ENCODE data around the gene PNRC1. TPM values are rescaled to one million over a fixed set of nuclear protein-coding genes. Genes with fewer than 3 reads are reported as not detected.

Gene PNRC1
- total and polyA plus RNA-seq, 2 of the 4 experiments (the other 2 are of a cell fraction): 6.5 to 8.1 TPM

DNA sequence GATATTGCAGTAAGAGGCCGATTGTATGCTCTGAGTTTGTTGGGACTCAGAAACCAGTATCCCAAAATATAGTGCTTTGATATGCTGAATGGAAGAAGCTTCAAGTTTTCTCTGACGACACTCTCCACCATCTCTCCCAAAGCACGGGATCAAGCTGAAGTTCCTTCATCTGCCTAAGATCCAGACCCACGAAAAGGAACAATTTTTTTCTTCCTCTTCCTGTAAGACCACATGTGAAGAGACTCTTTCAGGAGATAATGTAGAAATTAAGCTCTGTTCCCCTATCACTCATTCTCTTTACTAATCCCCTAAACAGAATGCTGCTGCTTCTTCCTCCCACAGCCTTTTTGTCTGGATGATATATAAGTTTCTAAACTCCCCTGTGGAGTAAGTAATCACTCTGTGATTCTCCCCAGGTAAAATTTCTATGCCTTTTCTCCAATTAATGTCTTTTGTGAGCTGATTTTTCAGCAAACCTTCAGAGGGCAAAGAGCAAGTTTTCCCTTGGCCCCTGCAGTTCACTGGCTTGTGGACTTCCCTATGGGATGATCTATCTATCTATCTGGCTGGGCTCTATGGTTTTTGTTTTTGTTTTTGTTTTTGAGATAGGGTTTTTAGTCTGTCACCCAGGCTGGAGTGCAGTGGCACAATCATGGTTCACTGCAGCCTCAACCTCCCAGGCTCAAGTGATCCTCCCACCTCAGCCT, 13.5 kb upstream of the PNRC1 start:
- TF ChIP-seq MXI1 (IDR thresholded peaks at IDR 0.05; ENCODE audit: borderline replicate concordance, low read depth, low read length) (no peak), FOS (IDR thresholded peaks at IDR 0.05; ENCODE audit: low read depth, low read length) (no peak), NFE2L2 (IDR thresholded peaks at IDR 0.05; ENCODE audit: low read depth, low read length) (no peak), POLR2A (IDR thresholded peaks at IDR 0.05; ENCODE audit: low read depth, low read length) (no peak), CEBPB (IDR thresholded peaks at IDR 0.05; ENCODE audit: low read depth, low read length) (no peak), CHD1 (IDR thresholded peaks at IDR 0.05; ENCODE audit: low read depth, low read length) (no peak), BHLHE40 (IDR thresholded peaks at IDR 0.05; ENCODE audit: low read depth, low read length) (no peak), RAD21 (IDR thresholded peaks at IDR 0.05; ENCODE audit: low read length) (no peak), RFX5 (IDR thresholded peaks at IDR 0.05; ENCODE audit: low read depth, low read length) (no peak), MAZ (IDR thresholded peaks at IDR 0.05; ENCODE audit: borderline replicate concordance, low read depth, low read length) (no peak), SMC3 (IDR thresholded peaks at IDR 0.05; ENCODE audit: low read depth, low read length) (no peak)
- TF ChIP-seq, protein P1, sequence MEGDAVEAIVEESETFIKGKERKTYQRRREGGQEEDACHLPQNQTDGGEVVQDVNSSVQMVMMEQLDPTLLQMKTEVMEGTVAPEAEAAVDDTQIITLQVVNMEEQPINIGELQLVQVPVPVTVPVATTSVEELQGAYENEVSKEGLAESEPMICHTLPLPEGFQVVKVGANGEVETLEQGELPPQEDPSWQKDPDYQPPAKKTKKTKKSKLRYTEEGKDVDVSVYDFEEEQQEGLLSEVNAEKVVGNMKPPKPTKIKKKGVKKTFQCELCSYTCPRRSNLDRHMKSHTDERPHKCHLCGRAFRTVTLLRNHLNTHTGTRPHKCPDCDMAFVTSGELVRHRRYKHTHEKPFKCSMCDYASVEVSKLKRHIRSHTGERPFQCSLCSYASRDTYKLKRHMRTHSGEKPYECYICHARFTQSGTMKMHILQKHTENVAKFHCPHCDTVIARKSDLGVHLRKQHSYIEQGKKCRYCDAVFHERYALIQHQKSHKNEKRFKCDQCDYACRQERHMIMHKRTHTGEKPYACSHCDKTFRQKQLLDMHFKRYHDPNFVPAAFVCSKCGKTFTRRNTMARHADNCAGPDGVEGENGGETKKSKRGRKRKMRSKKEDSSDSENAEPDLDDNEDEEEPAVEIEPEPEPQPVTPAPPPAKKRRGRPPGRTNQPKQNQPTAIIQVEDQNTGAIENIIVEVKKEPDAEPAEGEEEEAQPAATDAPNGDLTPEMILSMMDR (conservative IDR thresholded peaks at IDR 0.05; ENCODE audit: low read depth, low read length): no peak
- TF ChIP-seq, protein P2, sequence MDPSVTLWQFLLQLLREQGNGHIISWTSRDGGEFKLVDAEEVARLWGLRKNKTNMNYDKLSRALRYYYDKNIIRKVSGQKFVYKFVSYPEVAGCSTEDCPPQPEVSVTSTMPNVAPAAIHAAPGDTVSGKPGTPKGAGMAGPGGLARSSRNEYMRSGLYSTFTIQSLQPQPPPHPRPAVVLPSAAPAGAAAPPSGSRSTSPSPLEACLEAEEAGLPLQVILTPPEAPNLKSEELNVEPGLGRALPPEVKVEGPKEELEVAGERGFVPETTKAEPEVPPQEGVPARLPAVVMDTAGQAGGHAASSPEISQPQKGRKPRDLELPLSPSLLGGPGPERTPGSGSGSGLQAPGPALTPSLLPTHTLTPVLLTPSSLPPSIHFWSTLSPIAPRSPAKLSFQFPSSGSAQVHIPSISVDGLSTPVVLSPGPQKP (IDR thresholded peaks at IDR 0.05; ENCODE audit: borderline replicate concordance, low read depth, low read length): no peak
- TF ChIP-seq, protein P3, sequence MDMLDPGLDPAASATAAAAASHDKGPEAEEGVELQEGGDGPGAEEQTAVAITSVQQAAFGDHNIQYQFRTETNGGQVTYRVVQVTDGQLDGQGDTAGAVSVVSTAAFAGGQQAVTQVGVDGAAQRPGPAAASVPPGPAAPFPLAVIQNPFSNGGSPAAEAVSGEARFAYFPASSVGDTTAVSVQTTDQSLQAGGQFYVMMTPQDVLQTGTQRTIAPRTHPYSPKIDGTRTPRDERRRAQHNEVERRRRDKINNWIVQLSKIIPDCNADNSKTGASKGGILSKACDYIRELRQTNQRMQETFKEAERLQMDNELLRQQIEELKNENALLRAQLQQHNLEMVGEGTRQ (IDR thresholded peaks at IDR 0.05; ENCODE audit: low read depth, low read length): no peak
- ATAC-seq (ENCODE audit: low read depth) (no peak), DNase-seq (no peak)
- H3K4ac ChIP-seq (ENCODE audit: low read depth, low read length): no peak overlapping the region
- intact Hi-C loops (cut with micrococcal nuclease): no loop called here
- peaks cover 5% of the 10 kb centered on the region; the same call in 1 of the 2 replicates for H3K27me3 ChIP-seq (ENCODE audit: control insufficient read depth, insufficient read depth, low read length)
- H2AFZ ChIP-seq (replicated peaks; ENCODE audit: low read length, poor library complexity): no peak overlapping the region
- dilution Hi-C loops (cut with HindIII; ENCODE audit: low sequenced_read_pairs, unreplicated experiment): no loop called here
- WGBS, 2 experiments (ENCODE audit: extremely low coverage in 2 of 2, insufficient read length in 1 of 2): no CpG with 5 or more reads among the region's 4 CpGs
- no peak overlapping the region for H4K5ac ChIP-seq (ENCODE audit: low read depth, low read length)
- in situ Hi-C loops (cut with MboI; ENCODE audit: low sequenced_read_pairs): no loop called here
- no peaks in the 10 kb centered on the region for H3K9me3 ChIP-seq (ENCODE audit: control insufficient read depth, insufficient read depth, low read length)
- H3K56ac ChIP-seq (ENCODE audit: extremely low read depth, insufficient read depth, low read length): no peak overlapping the region
- H3K27ac ChIP-seq (ENCODE audit: insufficient read depth, low read length): no peak overlapping the region
- H4K91ac ChIP-seq (ENCODE audit: insufficient read depth, low read depth, low read length): no peak overlapping the region
- H2BK20ac ChIP-seq (ENCODE audit: low read depth, low read length): no peak overlapping the region
- no peak overlapping the region for H2AK9ac ChIP-seq (replicated peaks; ENCODE audit: low read depth, low read length, poor library complexity)
- H3K4me3 ChIP-seq (ENCODE audit: insufficient read depth, low read depth, low read length): no peak overlapping the region
- no peak overlapping the region for H4K8ac ChIP-seq (ENCODE audit: low read depth in 2 of 2, low read length in 2 of 2)
- no peak overlapping the region for H2BK15ac ChIP-seq (ENCODE audit: low read depth, low read length)
- no peak overlapping the region for H2BK120ac ChIP-seq (ENCODE audit: low read depth, low read length)
- no peak overlapping the region for H3K14ac ChIP-seq (replicated peaks; ENCODE audit: low read depth, low read length)
- POLR2A ChIA-PET (ENCODE audit: unreplicated experiment): no interaction called here
- no peak overlapping the region for H2AK5ac ChIP-seq (ENCODE audit: low read depth, low read length)
- H3K4me1 ChIP-seq (ENCODE audit: control insufficient read depth, insufficient read depth, low read length): no peaks in the 10 kb centered on the region
- no peaks in the 10 kb centered on the region for H3K9me1 ChIP-seq (ENCODE audit: insufficient read depth, low read length)
- CTCF ChIA-PET: no interaction called here
- no TSS peak for BruUV-seq (replicated peaks)
- H3K4me2 ChIP-seq (ENCODE audit: low read depth, low read length): no peak overlapping the region
- H3K36me3 ChIP-seq (ENCODE audit: control insufficient read depth, insufficient read depth, low read length): no peaks in the 10 kb centered on the region
- H4K20me1 ChIP-seq (ENCODE audit: insufficient read depth, low read length): no peaks in the 10 kb centered on the region
- no peak overlapping the region for H3K18ac ChIP-seq (ENCODE audit: low read depth, low read length)
- no peak overlapping the region for H3K23ac ChIP-seq (ENCODE audit: low read depth, low read length)
- no peaks in the 10 kb centered on the region for H3K79me1 ChIP-seq (ENCODE audit: low read depth in 1 of 2, low read length in 2 of 2)
- H2BK5ac ChIP-seq (ENCODE audit: low read depth, low read length, poor library complexity, severe bottlenecking): no peak overlapping the region
- no peak overlapping the region for H3K9ac ChIP-seq (ENCODE audit: low read depth, low read length)

All from IMR-90 (cell line).